Liver (tissue), 9 donors: ENCODE data around the gene FAM221B. TPM values are rescaled to one million over a fixed set of nuclear protein-coding genes. Genes with fewer than 3 reads are reported as not detected.

Experiments used
- DNase-seq: peaks from one replicate; pipeline ENCODE4 v3.0.0-alpha.2; 2017; ENCODE audit warnings: low spot score
- H3K27ac ChIP-seq, 2 donors: one replicate each; pipeline ENCODE4 v1.7.0; 2013; ENCODE audit warnings: inconsistent platforms in 2 of 2, low read length in 2 of 2, control low read depth in 1 of 2, low read depth in 1 of 2, mild to moderate bottlenecking in 1 of 2
- H3K27me3 ChIP-seq, 4 donors: one replicate each; pipeline versions ENCODE4 v1.6.1 to v1.7.0; 2013; ENCODE audit warnings: low read length in 3 of 4, inconsistent platforms in 1 of 4, mild to moderate bottlenecking in 1 of 4, moderate library complexity in 1 of 4; ENCODE audit not compliant: control insufficient read depth in 4 of 4, insufficient read depth in 4 of 4
- H3K36me3 ChIP-seq, 4 donors: one replicate each; pipeline versions ENCODE4 v1.6.1 to v1.7.0; 2013; ENCODE audit warnings: low read length in 3 of 4, mild to moderate bottlenecking in 3 of 4, low read depth in 1 of 4, moderate library complexity in 1 of 4; ENCODE audit not compliant: control insufficient read depth in 4 of 4, insufficient read depth in 3 of 4
- H3K4me1 ChIP-seq, 4 donors: one replicate each; pipeline versions ENCODE4 v1.6.1 to v1.7.0; 2013; ENCODE audit warnings: low read length in 3 of 4, mild to moderate bottlenecking in 3 of 4, moderate library complexity in 1 of 4; ENCODE audit not compliant: control insufficient read depth in 4 of 4, insufficient read depth in 4 of 4
- H3K4me3 ChIP-seq, 3 donors: one replicate each; pipeline versions ENCODE4 v1.6.1 to v1.7.0; 2013; ENCODE audit warnings: low read length in 3 of 3, control low read depth in 1 of 3, low read depth in 1 of 3, mild to moderate bottlenecking in 1 of 3
- H3K9ac ChIP-seq, 2 donors: one replicate each; pipeline ENCODE4 v1.7.0; 2013; ENCODE audit warnings: low read length in 2 of 2, mild to moderate bottlenecking in 2 of 2, moderate library complexity in 2 of 2, control low read depth in 1 of 2, low read depth in 1 of 2
- H3K9me3 ChIP-seq, 4 donors: one replicate each; pipeline versions ENCODE4 v1.6.1 to v1.7.0; 2013; ENCODE audit warnings: low read length in 3 of 4; ENCODE audit not compliant: control insufficient read depth in 4 of 4
- EGR1 ChIP-seq, 2 donors: IDR thresholded peaks; 2 replicates each; pipeline ENCODE4 v1.6.1; 2016 to 2018; ENCODE audit warnings: antibody characterized with exemption in 2 of 2, low read depth in 2 of 2
- FOXA1 ChIP-seq: IDR thresholded peaks from 2 replicates; pipeline ENCODE4 v1.6.1; 2016; ENCODE audit warnings: antibody characterized with exemption
- FOXA2 ChIP-seq: IDR thresholded peaks from 2 replicates; pipeline ENCODE4 v1.6.1; 2016; ENCODE audit warnings: antibody characterized with exemption
- GABPA ChIP-seq, 2 donors: IDR thresholded peaks in 1 of 2; conservative IDR thresholded peaks in 1 of 2; 2 replicates each; pipeline ENCODE4 v1.6.1; 2016; ENCODE audit warnings: antibody characterized with exemption in 2 of 2, mild to moderate bottlenecking in 1 of 2, moderate library complexity in 1 of 2
- HNF4A ChIP-seq, 2 donors: conservative IDR thresholded peaks; 2 replicates each; pipeline ENCODE4 v1.6.1; 2016; ENCODE audit warnings: antibody characterized with exemption in 2 of 2, mild to moderate bottlenecking in 2 of 2
- HNF4G ChIP-seq: IDR thresholded peaks from 2 replicates; pipeline ENCODE4 v1.6.1; 2016; ENCODE audit warnings: antibody characterized with exemption
- JUND ChIP-seq, 2 donors: IDR thresholded peaks; 2 replicates each; pipeline ENCODE4 v1.6.1; 2016; ENCODE audit warnings: antibody characterized with exemption in 2 of 2
- MAX ChIP-seq: IDR thresholded peaks from 2 replicates; pipeline ENCODE4 v1.6.1; 2016; ENCODE audit warnings: antibody characterized with exemption
- NR2F2 ChIP-seq: IDR thresholded peaks from 2 replicates; pipeline ENCODE4 v1.6.1; 2016; ENCODE audit warnings: antibody characterized with exemption
- RAD21 ChIP-seq, 2 donors: IDR thresholded peaks; 2 replicates each; pipeline ENCODE4 v1.6.1; 2016; ENCODE audit warnings: antibody characterized with exemption in 2 of 2, mild to moderate bottlenecking in 2 of 2
- SP1 ChIP-seq: IDR thresholded peaks from 2 replicates; pipeline ENCODE4 v1.6.1; 2018; ENCODE audit warnings: antibody characterized with exemption, mild to moderate bottlenecking
- YY1 ChIP-seq: IDR thresholded peaks from 2 replicates; pipeline ENCODE4 v1.6.1; 2016; ENCODE audit warnings: antibody characterized with exemption, mild to moderate bottlenecking
- WGBS: extraction: QIAGEN DNeasy Blood & Tissue Kit; methylation state at CpG from one replicate; pipeline ENCODE4 v1.1.7; 2013; 5-methylcytosine and 5-hydroxymethylcytosine counted together
- polyA plus RNA-seq, 2 donors: library from polyadenylated mRNA; stranded (reverse) in 1 of 2; unstranded in 1 of 2; fragments of 200-250 nt in 1 of 2; fragments of >200 nt in 1 of 2; fragmentation: Nextera tagmentation in 1 of 2; extraction: Ambion mirVana in 1 of 2; gene quantifications; one replicate each; pipeline versions ENCODE4 v1.2.1 to v1.2.3, GENCODE V29; 2013 to 2015
- total RNA-seq, 2 donors: library from RNA; depleted of rRNA; stranded (reverse); fragments of >200 nt; gene quantifications; one replicate each; pipeline ENCODE4 v1.2.3, GENCODE V29; 2014
- TF ChIP-seq, protein P1 (sequence below): IDR thresholded peaks from 2 replicates; pipeline ENCODE4 v1.6.1; 2016; ENCODE audit warnings: antibody characterized with exemption
- TF ChIP-seq, protein P2 (sequence below): IDR thresholded peaks from 2 replicates; pipeline ENCODE4 v1.6.1; 2016; ENCODE audit warnings: antibody characterized with exemption, mild to moderate bottlenecking
- TF ChIP-seq, protein P3 (sequence below): IDR thresholded peaks from 2 replicates; pipeline ENCODE4 v1.6.1; 2016; ENCODE audit warnings: antibody characterized with exemption
- donor health status: healthy.
- donor health status: healthy.
- donor health status: healthy.
- donor health status: healthy.
- donor health status: healthy.

FAM221B gene
- total and polyA plus RNA-seq, 4 donors, result 0.35 TPM; not detected in 3

DNA sequence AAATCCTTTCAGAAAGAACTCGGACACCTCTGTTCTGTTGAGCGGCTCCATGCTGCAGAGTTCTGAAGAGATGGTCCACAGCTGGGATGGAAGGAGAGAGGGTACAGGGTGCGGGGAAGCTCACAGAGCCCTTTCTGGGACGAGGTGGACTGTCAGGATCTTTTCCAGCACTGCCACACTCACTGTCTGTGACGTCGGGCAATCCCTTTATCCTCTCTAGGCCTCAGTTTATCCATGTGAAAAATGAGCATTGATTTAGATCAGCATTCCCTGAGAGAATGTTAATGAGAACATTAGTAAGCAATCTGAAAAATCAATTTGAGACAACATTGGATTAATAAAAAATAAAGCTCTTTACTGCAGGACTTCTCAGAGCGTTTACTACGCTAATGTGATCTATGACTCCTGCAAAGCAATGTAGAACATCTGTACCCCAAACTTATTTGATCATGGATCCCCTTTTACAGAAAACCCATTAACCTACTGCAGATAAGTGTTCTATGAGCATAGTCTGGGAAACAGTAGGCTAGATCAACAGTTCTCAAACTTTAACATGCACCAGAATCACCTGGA, 41.9 kb upstream of the FAM221B start, which contains the start of gene OR13J1:
Gene OR13J1 (minus strand): TSS at position 51 of the 573 bp plus-strand sequence. CDS start 0 bp downstream, at position 51.
- WGBS, result 92% methylated on average over 8 of the region's 8 CpGs
- DNase-seq, result no peak
- H3K4me3 ChIP-seq, result no peak within 1 kb of the TSS
- no peaks in the 10 kb centered on the region for H3K9me3 ChIP-seq
- no peaks in the 10 kb centered on the region for H3K36me3 ChIP-seq
- no peaks in the 10 kb centered on the region for H3K4me1 ChIP-seq
- H3K9ac ChIP-seq, result no peak within 1 kb of the TSS
- no peak within 1 kb of the TSS for H3K27ac ChIP-seq
- TF ChIP-seq, protein P1, sequence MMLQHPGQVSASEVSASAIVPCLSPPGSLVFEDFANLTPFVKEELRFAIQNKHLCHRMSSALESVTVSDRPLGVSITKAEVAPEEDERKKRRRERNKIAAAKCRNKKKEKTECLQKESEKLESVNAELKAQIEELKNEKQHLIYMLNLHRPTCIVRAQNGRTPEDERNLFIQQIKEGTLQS, result no peak
- TF ChIP-seq MAX (no peak), SP1 (no peak), EGR1 (IDR thresholded peaks at IDR 0.05; ENCODE audit: low read depth in 2 of 2) (no peak), HNF4G (no peak), GABPA (IDR thresholded peaks at IDR 0.05 in 1 of 2, conservative IDR thresholded peaks at IDR 0.05 in 1 of 2) (no peak), FOXA1 (no peak), FOXA2 (no peak), RAD21 (IDR thresholded peaks at IDR 0.05) (no peak)
- TF ChIP-seq, protein P2, sequence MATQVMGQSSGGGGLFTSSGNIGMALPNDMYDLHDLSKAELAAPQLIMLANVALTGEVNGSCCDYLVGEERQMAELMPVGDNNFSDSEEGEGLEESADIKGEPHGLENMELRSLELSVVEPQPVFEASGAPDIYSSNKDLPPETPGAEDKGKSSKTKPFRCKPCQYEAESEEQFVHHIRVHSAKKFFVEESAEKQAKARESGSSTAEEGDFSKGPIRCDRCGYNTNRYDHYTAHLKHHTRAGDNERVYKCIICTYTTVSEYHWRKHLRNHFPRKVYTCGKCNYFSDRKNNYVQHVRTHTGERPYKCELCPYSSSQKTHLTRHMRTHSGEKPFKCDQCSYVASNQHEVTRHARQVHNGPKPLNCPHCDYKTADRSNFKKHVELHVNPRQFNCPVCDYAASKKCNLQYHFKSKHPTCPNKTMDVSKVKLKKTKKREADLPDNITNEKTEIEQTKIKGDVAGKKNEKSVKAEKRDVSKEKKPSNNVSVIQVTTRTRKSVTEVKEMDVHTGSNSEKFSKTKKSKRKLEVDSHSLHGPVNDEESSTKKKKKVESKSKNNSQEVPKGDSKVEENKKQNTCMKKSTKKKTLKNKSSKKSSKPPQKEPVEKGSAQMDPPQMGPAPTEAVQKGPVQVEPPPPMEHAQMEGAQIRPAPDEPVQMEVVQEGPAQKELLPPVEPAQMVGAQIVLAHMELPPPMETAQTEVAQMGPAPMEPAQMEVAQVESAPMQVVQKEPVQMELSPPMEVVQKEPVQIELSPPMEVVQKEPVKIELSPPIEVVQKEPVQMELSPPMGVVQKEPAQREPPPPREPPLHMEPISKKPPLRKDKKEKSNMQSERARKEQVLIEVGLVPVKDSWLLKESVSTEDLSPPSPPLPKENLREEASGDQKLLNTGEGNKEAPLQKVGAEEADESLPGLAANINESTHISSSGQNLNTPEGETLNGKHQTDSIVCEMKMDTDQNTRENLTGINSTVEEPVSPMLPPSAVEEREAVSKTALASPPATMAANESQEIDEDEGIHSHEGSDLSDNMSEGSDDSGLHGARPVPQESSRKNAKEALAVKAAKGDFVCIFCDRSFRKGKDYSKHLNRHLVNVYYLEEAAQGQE, result no peak
- H3K27me3 ChIP-seq, result no peaks in the 10 kb centered on the region

- WGBS, result 93% methylated on average over 19 of the region's 19 CpGs
- DNase-seq, result no peak
- no peak overlapping the region for H3K4me3 ChIP-seq
- no peaks in the 10 kb centered on the region for H3K27me3 ChIP-seq
- H3K27ac ChIP-seq, result no peak overlapping the region
- H3K4me1 ChIP-seq, result no peaks in the 10 kb centered on the region
- no peaks in the 10 kb centered on the region for H3K36me3 ChIP-seq
- no peaks in the 10 kb centered on the region for H3K9me3 ChIP-seq
- TF ChIP-seq JUND (IDR thresholded peaks at IDR 0.05), result no peak
- TF ChIP-seq HNF4G, result no peak
- TF ChIP-seq FOXA2, result no peak
- no peak for TF ChIP-seq HNF4A (conservative IDR thresholded peaks at IDR 0.05)
- TF ChIP-seq YY1, result no peak
- TF ChIP-seq NR2F2, result no peak
- TF ChIP-seq RAD21 (IDR thresholded peaks at IDR 0.05), result no peak
- no peak for TF ChIP-seq SP1
- TF ChIP-seq GABPA (IDR thresholded peaks at IDR 0.05 in 1 of 2, conservative IDR thresholded peaks at IDR 0.05 in 1 of 2), result no peak
- H3K9ac ChIP-seq, result no peak overlapping the region
Measured at GRCh38 chr9:35869621-35870216, 41.2 kb upstream of the FAM221B start.

DNA sequence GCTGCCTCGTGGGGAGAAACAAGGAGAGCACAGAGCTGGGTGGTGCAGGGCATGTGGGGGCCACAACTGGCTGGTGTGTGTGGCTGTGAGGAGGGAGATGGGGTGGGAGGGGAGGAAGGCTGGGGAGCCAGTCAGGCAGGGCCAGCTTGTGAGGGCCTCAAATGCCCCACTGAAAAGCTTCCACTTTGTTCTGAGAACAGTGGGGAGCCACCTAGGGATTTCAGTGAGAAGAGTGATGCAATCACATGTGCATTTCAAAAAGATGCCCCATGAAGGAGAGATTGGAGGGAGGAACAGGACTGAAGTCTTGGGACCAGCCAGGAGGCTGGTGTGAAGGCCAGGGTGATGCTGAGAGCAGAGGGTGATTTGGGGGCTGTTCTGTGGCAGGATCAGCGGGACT, 40.4 kb upstream of the FAM221B start:
- no peak overlapping the region for H3K9ac ChIP-seq
- no peaks in the 10 kb centered on the region for H3K9me3 ChIP-seq
- WGBS, result 87% methylated on average over 2 of the region's 2 CpGs
- no peak overlapping the region for H3K4me3 ChIP-seq
- no peak overlapping the region for H3K27ac ChIP-seq
- no peaks in the 10 kb centered on the region for H3K27me3 ChIP-seq
- no peaks in the 10 kb centered on the region for H3K4me1 ChIP-seq
- no peak for DNase-seq
- no peaks in the 10 kb centered on the region for H3K36me3 ChIP-seq
- TF ChIP-seq EGR1 (IDR thresholded peaks at IDR 0.05; ENCODE audit: low read depth in 2 of 2) (no peak), JUND (IDR thresholded peaks at IDR 0.05) (no peak), FOXA1 (no peak), GABPA (IDR thresholded peaks at IDR 0.05 in 1 of 2, conservative IDR thresholded peaks at IDR 0.05 in 1 of 2) (no peak), YY1 (no peak), RAD21 (IDR thresholded peaks at IDR 0.05) (no peak), HNF4G (no peak), MAX (no peak)
- TF ChIP-seq, protein P1, result no peak
- TF ChIP-seq, protein P2, result no peak
- TF ChIP-seq, protein P3, sequence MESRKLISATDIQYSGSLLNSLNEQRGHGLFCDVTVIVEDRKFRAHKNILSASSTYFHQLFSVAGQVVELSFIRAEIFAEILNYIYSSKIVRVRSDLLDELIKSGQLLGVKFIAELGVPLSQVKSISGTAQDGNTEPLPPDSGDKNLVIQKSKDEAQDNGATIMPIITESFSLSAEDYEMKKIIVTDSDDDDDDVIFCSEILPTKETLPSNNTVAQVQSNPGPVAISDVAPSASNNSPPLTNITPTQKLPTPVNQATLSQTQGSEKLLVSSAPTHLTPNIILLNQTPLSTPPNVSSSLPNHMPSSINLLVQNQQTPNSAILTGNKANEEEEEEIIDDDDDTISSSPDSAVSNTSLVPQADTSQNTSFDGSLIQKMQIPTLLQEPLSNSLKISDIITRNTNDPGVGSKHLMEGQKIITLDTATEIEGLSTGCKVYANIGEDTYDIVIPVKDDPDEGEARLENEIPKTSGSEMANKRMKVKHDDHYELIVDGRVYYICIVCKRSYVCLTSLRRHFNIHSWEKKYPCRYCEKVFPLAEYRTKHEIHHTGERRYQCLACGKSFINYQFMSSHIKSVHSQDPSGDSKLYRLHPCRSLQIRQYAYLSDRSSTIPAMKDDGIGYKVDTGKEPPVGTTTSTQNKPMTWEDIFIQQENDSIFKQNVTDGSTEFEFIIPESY, result no peak
